GM23338 (cell line): Measurements from ENCODE around the gene ZBTB7B. TPM values are rescaled to one million over a fixed set of nuclear protein-coding genes. Genes with fewer than 3 reads are reported as not detected.
A peak's percentile ranks its signal among the peaks of the same experiment; 100 is the strongest.

Experiments used
- ATAC-seq: fragments of 200-7000 bp; cut with Tn5 transposase; 3 replicates; pipeline ENCODE4 v1.9.1; 2020
- DNase-seq: peaks from one replicate; pipeline ENCODE4 v3.0.0-alpha.2; 2015; ENCODE audit warnings: low spot score
- H2AFZ ChIP-seq: fragments of 200-600 bp; sonication (generic); 2 replicates; pipeline ENCODE4 v1.8.0; 2016; ENCODE audit warnings: antibody characterized with exemption, mild to moderate bottlenecking, moderate library complexity
- H3F3A ChIP-seq: fragments of 200-600 bp; sonication (generic); replicated peaks from 2 replicates; pipeline ENCODE4 v1.8.0; 2017; ENCODE audit warnings: antibody characterized with exemption, mixed run types, low read depth
- H3K27ac ChIP-seq: fragments of 200-600 bp; sonication (generic); 2 replicates; pipeline ENCODE4 v1.6.1; 2016; ENCODE audit warnings: low read depth
- H3K27me3 ChIP-seq: fragments of 200-600 bp; sonication (generic); 2 replicates; pipeline ENCODE4 v1.8.0; 2016; ENCODE audit warnings: mild to moderate bottlenecking, mixed run types, moderate library complexity; ENCODE audit not compliant: insufficient read depth
- H3K36me3 ChIP-seq: fragments of 200-600 bp; sonication (generic); 2 replicates; pipeline ENCODE4 v1.8.0; 2016; ENCODE audit warnings: mild to moderate bottlenecking; ENCODE audit not compliant: insufficient read depth
- H3K4me1 ChIP-seq: fragments of 200-600 bp; sonication (generic); 2 replicates; pipeline ENCODE4 v1.8.0; 2016; ENCODE audit warnings: mild to moderate bottlenecking, moderate library complexity; ENCODE audit not compliant: insufficient read depth
- H3K4me2 ChIP-seq: fragments of 200-600 bp; sonication (generic); 2 replicates; pipeline ENCODE4 v1.7.1; 2017; ENCODE audit warnings: mixed run types
- H3K4me3 ChIP-seq: fragments of 200-600 bp; sonication (generic); 2 replicates; pipeline ENCODE4 v1.6.1; 2016; ENCODE audit warnings: mixed run types
- H3K79me2 ChIP-seq: fragments of 200-600 bp; sonication (generic); replicated peaks from 2 replicates; pipeline ENCODE4 v1.8.0; 2017; ENCODE audit warnings: mild to moderate bottlenecking; ENCODE audit not compliant: insufficient read depth
- H3K9me2 ChIP-seq: fragments of 200-600 bp; sonication (generic); 2 replicates; pipeline ENCODE4 v1.8.0; 2017; ENCODE audit not compliant: insufficient read depth
- H4K20me1 ChIP-seq: fragments of 200-600 bp; sonication (generic); replicated peaks from 2 replicates; pipeline ENCODE4 v1.8.0; 2017; ENCODE audit warnings: mild to moderate bottlenecking; ENCODE audit not compliant: insufficient read depth
- H3K27ac Mint-ChIP-seq: 2 replicates; pipeline ENCODE4 v1.8.0; 2020; ENCODE audit warnings: inconsistent platforms, mild to moderate bottlenecking, moderate library complexity, mixed read lengths
- H3K27me3 Mint-ChIP-seq: 3 replicates; pipeline ENCODE4 v1.8.0; 2022; ENCODE audit warnings: low read depth, mild to moderate bottlenecking, moderate library complexity, mixed read lengths, inconsistent platforms; ENCODE audit not compliant: insufficient read depth, poor library complexity
- H3K36me3 Mint-ChIP-seq: 3 replicates; pipeline ENCODE4 v1.8.0; 2021; ENCODE audit warnings: low read depth, mild to moderate bottlenecking, inconsistent platforms, moderate library complexity, mixed read lengths
- H3K4me1 Mint-ChIP-seq: 3 replicates; pipeline ENCODE4 v1.8.0; 2020; ENCODE audit warnings: mild to moderate bottlenecking, inconsistent platforms, mixed read lengths
- H3K4me3 Mint-ChIP-seq: 3 replicates; pipeline ENCODE4 v1.8.0; 2021; ENCODE audit warnings: moderate library complexity, mild to moderate bottlenecking, inconsistent platforms, mixed read lengths
- H3K9me3 Mint-ChIP-seq: 3 replicates; pipeline ENCODE4 v1.8.0; 2020; ENCODE audit warnings: moderate library complexity, mild to moderate bottlenecking, inconsistent platforms, mixed read lengths
- CREB1 ChIP-seq: fragments of 250-450 bp; sonication (Bioruptor Pico); IDR thresholded peaks from 2 replicates; pipeline ENCODE4 v1.5.0; 2020; ENCODE audit warnings: low read depth, mild to moderate bottlenecking, moderate library complexity
- CTCF ChIP-seq, 2 experiments: fragments of 200-600 bp in 1 of 2; sonication (generic) in 1 of 2; conservative IDR thresholded peaks; 2 replicates each; pipeline versions ENCODE4 v1.5.1 to v1.6.1; 2016 to 2017; ENCODE audit warnings: antibody characterized with exemption in 2 of 2, low read depth in 2 of 2, mild to moderate bottlenecking in 2 of 2, moderate library complexity in 1 of 2
- EZH2 ChIP-seq: fragments of 200-600 bp; sonication (generic); IDR thresholded peaks from one replicate; pipeline ENCODE4 v1.8.0; 2017; ENCODE audit warnings: antibody characterized with exemption, mild to moderate bottlenecking, low read depth; ENCODE audit not compliant: unreplicated experiment
- EZH2phosphoT487 ChIP-seq: fragments of 200-600 bp; sonication (generic); IDR thresholded peaks from one replicate; pipeline ENCODE4 v1.8.1; 2018; ENCODE audit warnings: antibody characterized with exemption; ENCODE audit not compliant: unreplicated experiment
- JUNB ChIP-seq: IDR thresholded peaks from one replicate; pipeline ENCODE4 v1.6.1; 2016; ENCODE audit warnings: antibody characterized with exemption; ENCODE audit not compliant: unreplicated experiment
- POLR2AphosphoS5 ChIP-seq: IDR thresholded peaks from 2 replicates; pipeline ENCODE4 v1.6.1; 2016; ENCODE audit warnings: antibody characterized with exemption, low read depth
- ZNF114 ChIP-seq: fragments of 250-450 bp; sonication (Bioruptor Pico); IDR thresholded peaks from 2 replicates; pipeline ENCODE4 v1.5.0; 2020; ENCODE audit warnings: mild to moderate bottlenecking, moderate library complexity
- ZNF331 ChIP-seq: fragments of 250-450 bp; sonication (Bioruptor Pico); IDR thresholded peaks from 2 replicates; pipeline ENCODE4 v1.5.0; 2020; ENCODE audit warnings: low read depth, mild to moderate bottlenecking, moderate library complexity
- ZNF462 ChIP-seq: fragments of 250-450 bp; sonication (Bioruptor Pico); IDR thresholded peaks from 2 replicates; pipeline ENCODE4 v1.5.0; 2020; ENCODE audit warnings: mild to moderate bottlenecking, moderate library complexity
- polyA plus RNA-seq: library from polyadenylated mRNA; unstranded; fragments of >200 nt; fragmentation: Nextera tagmentation; extraction: Ambion mirVana; gene quantifications from 2 replicates; pipeline ENCODE4 v1.2.1, GENCODE V29; 2016
- total RNA-seq: library from RNA; depleted of rRNA; stranded (reverse); fragments of >200 nt; shearing (Covaris generic); gene quantifications from 2 replicates; pipeline ENCODE4 v1.2.3, GENCODE V29; 2014

The ZBTB7B gene
- total and polyA plus RNA-seq, 2 experiments from 2014 or later, result 3.6 to 32.6 TPM

DNA sequence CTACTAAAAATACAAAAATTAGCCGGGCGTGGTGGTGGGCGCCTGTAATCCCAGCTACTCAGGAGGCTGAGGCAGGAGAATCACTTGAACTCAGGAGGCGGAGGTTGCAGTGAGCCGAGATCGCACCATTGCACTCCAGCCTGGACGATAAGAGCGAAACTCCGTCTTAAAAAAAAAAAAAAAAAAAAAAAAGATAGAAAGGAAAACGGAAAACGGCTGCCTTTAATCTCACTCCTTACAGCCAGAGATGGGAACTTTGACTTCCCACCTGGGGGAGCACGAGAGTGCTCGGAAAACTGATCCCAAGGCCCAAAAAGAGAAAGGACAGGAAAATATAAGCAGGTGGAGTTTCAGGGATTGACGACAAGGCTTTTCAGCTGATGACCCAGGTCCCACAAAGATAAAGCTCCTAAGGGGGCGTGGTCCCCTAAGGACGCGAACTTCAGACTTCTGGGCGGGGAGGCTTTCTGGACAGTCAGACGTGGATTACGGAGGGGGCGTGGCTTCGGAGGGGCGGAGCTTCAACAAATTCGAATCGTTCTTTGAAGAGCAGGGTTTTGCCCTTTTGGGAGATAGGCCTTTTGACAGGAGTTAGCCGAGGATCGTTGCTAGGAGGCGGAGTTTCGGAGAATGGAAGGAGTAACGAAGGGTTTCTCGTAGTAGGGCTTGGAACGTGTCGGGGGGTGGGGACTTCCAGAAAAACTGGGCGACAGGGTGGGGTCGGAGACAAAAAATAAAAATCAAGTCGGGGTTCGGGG lies 29.1 kb upstream of the ZBTB7B start:
- Histone ChIP-seq H4K20me1 (peaks cover 27% of the 10 kb centered on the region), H3K9me2 (no peaks in the 10 kb centered on the region), H3K4me1 (peaks cover 27% of the 10 kb centered on the region), H3K4me2 (peak overlapping the region; percentile 75), H3K4me3 (peak overlapping the region; percentile 82), H2AFZ (no peak overlapping the region), H3F3A (peaks cover 16% of the 10 kb centered on the region), H3K79me2 (peaks cover 62% of the 10 kb centered on the region), H3K36me3 (peaks cover 10% of the 10 kb centered on the region; the same call in 1 of the 2 replicates), H3K27me3 (no peaks in the 10 kb centered on the region), H3K27ac (peak overlapping the region; percentile 100)
- peaks cover 24% of the 10 kb centered on the region for H3K4me1 Mint-ChIP-seq
- peaks cover 10% of the 10 kb centered on the region for H3K27me3 Mint-ChIP-seq
- ATAC-seq, result peak; percentile 2
- no peak overlapping the region for H3K27ac Mint-ChIP-seq
- peaks cover 35% of the 10 kb centered on the region for H3K36me3 Mint-ChIP-seq
- peak; percentile 100 for DNase-seq
- peak; percentile 73 for TF ChIP-seq POLR2AphosphoS5
- no peak for TF ChIP-seq ZNF114
- TF ChIP-seq CREB1 (CRISPR knock-in tag), result peak; percentile 44; the same call in 1 of the 2 replicates
- no peak overlapping the region for H3K4me3 Mint-ChIP-seq
- peaks cover 3% of the 10 kb centered on the region; the same call in 1 of the 3 replicates for H3K9me3 Mint-ChIP-seq

GRCh38 chr1:154974102-154974807 lies 28.3 kb upstream of the ZBTB7B start, which contains the start of gene CKS1B:
Gene CKS1B (plus strand): TSS chr1:154974681. CDS start chr1:154974746, 65 bp downstream.
- peak within 1 kb of the TSS; percentile 82 for H3K4me3 ChIP-seq
- H3K36me3 Mint-ChIP-seq, result peaks cover 36% of the 10 kb centered on the region
- H3K9me3 Mint-ChIP-seq, result peaks cover 3% of the 10 kb centered on the region; the same call in 1 of the 3 replicates
- H3K36me3 ChIP-seq, result peaks cover 14% of the 10 kb centered on the region; the same call in 1 of the 2 replicates
- no peaks in the 10 kb centered on the region for H3K27me3 ChIP-seq
- no peaks in the 10 kb centered on the region for H3K9me2 ChIP-seq
- DNase-seq, result peak; percentile 100
- no peak within 1 kb of the TSS for H3K27ac Mint-ChIP-seq
- peaks cover 18% of the 10 kb centered on the region for H3F3A ChIP-seq
- H3K4me1 Mint-ChIP-seq, result peaks cover 16% of the 10 kb centered on the region
- ATAC-seq, result peak; percentile 61
- H3K27ac ChIP-seq, result peak within 1 kb of the TSS; percentile 100
- H3K27me3 Mint-ChIP-seq, result peaks cover 10% of the 10 kb centered on the region
- peaks cover 24% of the 10 kb centered on the region for H3K4me1 ChIP-seq
- peaks cover 27% of the 10 kb centered on the region for H4K20me1 ChIP-seq
- peaks cover 59% of the 10 kb centered on the region for H3K79me2 ChIP-seq
- H2AFZ ChIP-seq, result no peak within 1 kb of the TSS
- peak within 1 kb of the TSS; percentile 84 for H3K4me2 ChIP-seq
- no peak within 1 kb of the TSS for H3K4me3 Mint-ChIP-seq
- TF ChIP-seq EZH2phosphoT487 (no peak), CTCF (conservative IDR thresholded peaks at IDR 0.05; ENCODE audit: low read depth in 2 of 2) (no peak), ZNF331 (CRISPR knock-in tag) (no peak), EZH2 (no peak), JUNB (no peak), CREB1 (CRISPR knock-in tag) (peak; percentile 35; the same call in 1 of the 2 replicates), POLR2AphosphoS5 (peak; percentile 91), ZNF462 (CRISPR knock-in tag) (no peak)
